Panc1 (cell line): ENCODE measurements around the gene STX3. TPM values are rescaled to one million over a fixed set of nuclear protein-coding genes. Genes with fewer than 3 reads are reported as not detected.

ENCODE experiments used
- ATAC-seq: fragments of 200-7000 bp; cut with Tn5 transposase; 2 replicates; pipeline ENCODE4 v1.9.1; 2020; ENCODE audit warnings: mild to moderate bottlenecking, moderate library complexity
- BruUV-seq: library from RNA; stranded (reverse); fragments of 400-500 nt; replicated peaks from 2 replicates; lab custom pipeline; 2021; lab: Mats Ljungman, UMichigan
- CTCF ChIA-PET: fragments of 300-600 bp; sonication (Branson Sonifier 250); formaldehyde crosslinking; loops from one replicate; lab custom pipeline; 2022; ENCODE audit warnings: antibody characterized with exemption; lab: Charles Lee
- POLR2A ChIA-PET: fragments of 300-600 bp; sonication (Branson Sonifier 250); formaldehyde crosslinking; loops from one replicate; lab custom pipeline; 2022; ENCODE audit warnings: antibody characterized with exemption; lab: Charles Lee
- DNase-seq: peaks from one replicate; pipeline ENCODE4 v3.0.0-alpha.2; 2010; ENCODE audit warnings: low read depth, low spot score
- H3K27ac ChIP-seq: 2 replicates; pipeline ENCODE4 v1.5.1; 2011; ENCODE audit warnings: mild to moderate bottlenecking, low read length, inconsistent platforms
- H3K27me3 ChIP-seq: fragments of 200-500 bp; sonication (Bioruptor generic); 2 replicates; pipeline ENCODE4 v1.6.0; 2014; ENCODE audit warnings: low read length, inconsistent platforms; ENCODE audit not compliant: control insufficient read depth, insufficient read depth
- H3K36me3 ChIP-seq: fragments of 200-500 bp; sonication (Bioruptor generic); 2 replicates; pipeline ENCODE4 v1.5.1; 2014; ENCODE audit warnings: inconsistent platforms, mild to moderate bottlenecking, low read length, moderate library complexity; ENCODE audit not compliant: control insufficient read depth, insufficient read depth
- H3K4me1 ChIP-seq: 2 replicates; pipeline ENCODE4 v1.5.1; 2011; ENCODE audit warnings: inconsistent platforms, mild to moderate bottlenecking, low read length, moderate library complexity; ENCODE audit not compliant: control insufficient read depth, insufficient read depth
- H3K4me3 ChIP-seq, 2 experiments: 2 replicates each; pipeline ENCODE4 v1.5.1; 2011 to 2012; ENCODE audit warnings: low read depth in 2 of 2, low read length in 2 of 2, mild to moderate bottlenecking in 2 of 2, inconsistent platforms in 1 of 2, moderate library complexity in 1 of 2
- H3K9me3 ChIP-seq: fragments of 200-500 bp; sonication (Bioruptor generic); 2 replicates; pipeline ENCODE4 v1.5.1; 2014; ENCODE audit warnings: low read depth, mild to moderate bottlenecking, inconsistent platforms, low read length, moderate library complexity; ENCODE audit not compliant: control insufficient read depth, insufficient read depth
- CTCF ChIP-seq: fragments of 450-650 bp; IDR thresholded peaks from 2 replicates; pipeline ENCODE4 v1.5.1; 2017; ENCODE audit warnings: mild to moderate bottlenecking
- POLR2AphosphoS5 ChIP-seq: IDR thresholded peaks from 2 replicates; pipeline ENCODE4 v1.6.1; 2012; ENCODE audit warnings: mild to moderate bottlenecking, low read depth, low read length, moderate library complexity
- REST ChIP-seq, 2 experiments: IDR thresholded peaks; 2 replicates each; pipeline ENCODE4 v1.6.1; 2011 to 2012; ENCODE audit warnings: low read depth in 2 of 2, control low read depth in 1 of 2, low read length in 1 of 2, mild to moderate bottlenecking in 1 of 2, moderate library complexity in 1 of 2; ENCODE audit not compliant: insufficient read depth in 1 of 2
- SIN3A ChIP-seq: IDR thresholded peaks from 2 replicates; pipeline ENCODE4 v1.6.1; 2012; ENCODE audit warnings: low read depth, mild to moderate bottlenecking, low read length, moderate library complexity, borderline replicate concordance; ENCODE audit not compliant: insufficient read depth
- TCF7L2 ChIP-seq: IDR thresholded peaks from 2 replicates; pipeline ENCODE4 v1.6.1; 2011; ENCODE audit warnings: mild to moderate bottlenecking, low read depth, low read length, inconsistent platforms
- in situ Hi-C: cut with HindIII; loops from 2 replicates; pipeline ENCODE4 v1.10.0; 2016; ENCODE audit warnings: low sequenced_read_pairs, low pct_unique_long_range_greater_than_20kb
- intact Hi-C: fragments of 100-400 bp; cut with micrococcal nuclease; formaldehyde crosslinking; loops from one replicate; pipeline ENCODE4 v1.10.0; 2022; ENCODE audit not compliant: unreplicated experiment
- total RNA-seq: library from RNA; stranded (reverse); gene quantifications from one replicate; pipeline ENCODE4 v1.2.1, GENCODE V29; 2021; ENCODE audit not compliant: unreplicated experiment

The STX3 gene
- total RNA-seq, 1 experiment from 2014 or later: 34.8 TPM

GRCh38 chr11:59716051-59716450 is 39.1 kb upstream of the STX3 start:
- no TSS peak for BruUV-seq
- intact Hi-C loops: no loop called here
- Histone ChIP-seq H3K9me3 (no peaks in the 10 kb centered on the region), H3K36me3 (no peaks in the 10 kb centered on the region), H3K4me3 (no peak overlapping the region), H3K4me1 (no peaks in the 10 kb centered on the region), H3K27me3 (no peaks in the 10 kb centered on the region), H3K27ac (no peak overlapping the region)
- CTCF ChIA-PET: no interaction called here
- TF ChIP-seq SIN3A: no peak
- TF ChIP-seq TCF7L2: no peak
- TF ChIP-seq CTCF: no peak
- TF ChIP-seq REST (IDR thresholded peaks at IDR 0.05; ENCODE audit: insufficient read depth in 1 of 2, low read depth in 2 of 2, low read length in 1 of 2): no peak
- no peak for TF ChIP-seq POLR2AphosphoS5
- no peak for DNase-seq
- in situ Hi-C loops: no loop called here
- POLR2A ChIA-PET: no interaction called here
- no peak for ATAC-seq

GRCh38 chr11:59719556-59719955 is 35.6 kb upstream of the STX3 start:
- CTCF ChIA-PET: no interaction called here
- in situ Hi-C loops: no loop called here
- Histone ChIP-seq H3K27ac (no peak overlapping the region), H3K4me3 (no peak overlapping the region), H3K27me3 (no peaks in the 10 kb centered on the region; the same call in 1 of the 2 replicates), H3K9me3 (no peaks in the 10 kb centered on the region), H3K36me3 (no peaks in the 10 kb centered on the region), H3K4me1 (no peaks in the 10 kb centered on the region)
- BruUV-seq: no TSS peak
- no peak for DNase-seq
- ATAC-seq: no peak
- intact Hi-C loops: no loop called here
- POLR2A ChIA-PET: no interaction called here
- TF ChIP-seq TCF7L2 (no peak), CTCF (no peak), REST (IDR thresholded peaks at IDR 0.05; ENCODE audit: insufficient read depth in 1 of 2, low read depth in 2 of 2, low read length in 1 of 2) (no peak), POLR2AphosphoS5 (no peak), SIN3A (no peak)
